ENCODE measurements around the gene GET3.
A peak's percentile ranks its signal among the peaks of the same experiment; 100 is the strongest.
"Not testable (repeated sequence)": the region's sequence is repeated elsewhere in the genome, so short reads cannot be mapped to it uniquely, and the experiment has no call there.

The GET3 gene

DNA sequence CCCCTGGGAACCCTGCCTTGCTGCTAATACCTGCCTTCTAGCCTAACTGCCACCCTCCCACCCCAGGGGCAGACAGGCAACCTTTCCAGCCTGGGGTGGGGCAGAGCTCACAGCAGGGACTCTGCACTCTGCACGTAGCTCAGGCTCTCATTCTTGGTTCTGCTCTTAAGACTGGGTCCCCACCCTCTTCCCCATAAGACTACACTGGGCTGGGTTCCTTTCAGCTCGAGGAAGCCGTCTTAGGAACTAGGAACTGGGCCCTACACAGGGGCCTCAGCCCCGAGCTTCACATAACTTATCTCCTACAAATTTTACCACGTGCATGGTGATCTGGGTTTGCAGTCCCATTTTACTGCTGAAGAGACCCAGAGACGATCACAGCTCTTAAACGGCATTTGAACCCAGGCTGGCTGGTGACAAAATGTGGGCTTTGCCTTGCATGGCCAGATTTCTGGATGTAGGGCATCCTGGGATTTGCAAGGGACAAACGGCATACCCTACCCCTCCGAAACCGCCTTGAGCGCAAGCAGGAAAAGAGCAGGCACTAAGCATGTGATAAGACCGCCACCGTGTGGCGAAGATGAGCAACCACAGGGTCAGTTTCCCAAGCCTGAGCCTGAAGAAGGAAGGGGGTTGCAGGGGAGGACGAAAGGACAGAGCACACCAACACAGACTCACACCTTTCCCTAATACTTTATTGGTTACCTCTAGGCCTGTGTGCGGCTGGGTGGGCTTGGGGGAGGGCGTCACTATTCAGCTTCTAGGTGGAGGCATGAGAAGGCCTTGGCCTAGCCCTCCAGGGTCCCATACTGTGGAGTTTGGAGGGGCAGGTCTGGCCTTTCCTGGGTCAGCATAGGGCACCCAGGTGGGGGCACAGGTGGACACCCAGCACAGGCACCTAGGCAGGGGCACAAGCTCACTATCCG is 59.1 kb downstream of the GET3 start:
- DNase-seq (ENCODE audit: low read depth) = peak; percentile 89
- H3K4me3 ChIP-seq (replicated peaks; ENCODE audit: low read depth, low read length) = no peak overlapping the region
- TF ChIP-seq, protein P1, sequence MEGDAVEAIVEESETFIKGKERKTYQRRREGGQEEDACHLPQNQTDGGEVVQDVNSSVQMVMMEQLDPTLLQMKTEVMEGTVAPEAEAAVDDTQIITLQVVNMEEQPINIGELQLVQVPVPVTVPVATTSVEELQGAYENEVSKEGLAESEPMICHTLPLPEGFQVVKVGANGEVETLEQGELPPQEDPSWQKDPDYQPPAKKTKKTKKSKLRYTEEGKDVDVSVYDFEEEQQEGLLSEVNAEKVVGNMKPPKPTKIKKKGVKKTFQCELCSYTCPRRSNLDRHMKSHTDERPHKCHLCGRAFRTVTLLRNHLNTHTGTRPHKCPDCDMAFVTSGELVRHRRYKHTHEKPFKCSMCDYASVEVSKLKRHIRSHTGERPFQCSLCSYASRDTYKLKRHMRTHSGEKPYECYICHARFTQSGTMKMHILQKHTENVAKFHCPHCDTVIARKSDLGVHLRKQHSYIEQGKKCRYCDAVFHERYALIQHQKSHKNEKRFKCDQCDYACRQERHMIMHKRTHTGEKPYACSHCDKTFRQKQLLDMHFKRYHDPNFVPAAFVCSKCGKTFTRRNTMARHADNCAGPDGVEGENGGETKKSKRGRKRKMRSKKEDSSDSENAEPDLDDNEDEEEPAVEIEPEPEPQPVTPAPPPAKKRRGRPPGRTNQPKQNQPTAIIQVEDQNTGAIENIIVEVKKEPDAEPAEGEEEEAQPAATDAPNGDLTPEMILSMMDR (IDR thresholded peaks at IDR 0.05; ENCODE audit: low read length, missing control alignments) = peak; percentile 97

DNA sequence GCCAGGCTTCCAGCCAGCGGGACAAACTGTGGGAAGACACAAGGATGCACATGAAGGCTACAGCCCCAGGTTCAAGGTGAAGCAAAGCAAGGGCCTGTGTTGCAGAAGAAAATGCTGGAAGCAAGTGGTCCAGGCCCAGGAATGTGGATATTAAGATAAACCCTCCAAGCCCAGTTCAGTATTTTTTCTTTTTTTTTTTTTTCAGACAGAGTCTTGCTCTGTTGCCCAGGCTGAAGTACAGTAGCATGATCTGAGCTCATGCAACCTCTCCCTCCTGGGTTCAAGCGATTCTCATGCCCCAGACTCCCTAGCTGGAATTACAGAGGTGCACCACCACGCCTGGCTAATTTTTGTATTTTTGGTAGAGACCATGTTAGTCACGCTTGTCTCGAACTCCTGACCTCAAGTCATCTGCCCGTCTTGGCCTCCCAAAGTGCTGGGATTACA is 59.9 kb downstream of the GET3 start:
- DNase-seq (ENCODE audit: low read depth) = no peak
- TF ChIP-seq, protein P1 (IDR thresholded peaks at IDR 0.05; ENCODE audit: low read length, missing control alignments) = no peak
- no peak overlapping the region for H3K4me3 ChIP-seq (replicated peaks; ENCODE audit: low read depth, low read length)

DNA sequence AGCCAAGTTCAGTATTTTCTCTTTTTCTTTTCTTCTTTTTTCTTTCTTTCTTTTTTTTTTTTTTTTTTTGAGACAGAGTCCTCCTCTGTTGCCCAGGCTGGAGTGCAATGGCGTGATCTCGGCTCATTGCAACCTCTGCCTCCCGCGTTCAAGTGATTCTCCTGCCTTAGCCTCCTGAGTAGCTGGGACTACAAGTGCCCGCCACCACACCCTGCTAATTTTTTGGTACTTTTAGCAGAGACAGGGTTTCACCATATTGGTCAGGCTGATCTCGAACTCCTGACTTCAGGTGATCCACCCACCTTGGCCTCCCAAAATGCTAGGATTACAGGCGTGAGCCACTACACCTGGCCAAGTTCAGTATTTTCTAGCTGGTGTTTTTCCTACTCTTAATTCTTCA is 60.3 kb downstream of the GET3 start:
- DNase-seq (ENCODE audit: low read depth); H3K4me3 ChIP-seq (replicated peaks; ENCODE audit: low read depth, low read length): not testable (repeated sequence)
